Type B pancreatic cell (in vitro differentiated cells): Measurements from ENCODE around the gene DNAJC21. TPM values are rescaled to one million over a fixed set of nuclear protein-coding genes. Genes with fewer than 3 reads are reported as not detected.

ENCODE experiments used
- DNase-seq: peaks from one replicate; pipeline ENCODE4 v3.0.0; 2021; ENCODE audit warnings: mixed read lengths; ENCODE audit not compliant: unreplicated experiment; ENCODE audit errors: extremely low spot score
- H3K27ac Mint-ChIP-seq: 2 replicates; pipeline ENCODE4 v1.8.0; 2021; ENCODE audit warnings: mild to moderate bottlenecking, mixed read lengths
- H3K27me3 Mint-ChIP-seq: 2 replicates; pipeline ENCODE4 v1.8.0; 2021; ENCODE audit warnings: mixed read lengths
- H3K36me3 Mint-ChIP-seq: 2 replicates; pipeline ENCODE4 v1.8.0; 2021; ENCODE audit warnings: mixed read lengths
- H3K4me1 Mint-ChIP-seq: one replicate; pipeline ENCODE4 v1.8.0; 2021; ENCODE audit warnings: mixed read lengths; ENCODE audit not compliant: unreplicated experiment
- H3K4me3 Mint-ChIP-seq: 2 replicates; pipeline ENCODE4 v1.8.0; 2021; ENCODE audit warnings: mild to moderate bottlenecking, mixed read lengths
- H3K9me3 Mint-ChIP-seq: 2 replicates; pipeline ENCODE4 v1.8.0; 2021; ENCODE audit warnings: mixed read lengths
- CTCF ChIP-seq: fragments of 200-600 bp; sonication (generic); conservative IDR thresholded peaks from 2 replicates; pipeline ENCODE4 v1.5.0; 2021; ENCODE audit warnings: antibody characterized with exemption, mild to moderate bottlenecking
- total RNA-seq: library from RNA; stranded (reverse); gene quantifications from 2 replicates; pipeline ENCODE4 v1.2.1, GENCODE V29; 2021; ENCODE audit warnings: low replicate concordance

The DNAJC21 gene
- total RNA-seq, 1 donor from 2014 or later: 46.6 TPM

GRCh38 chr5:34899066-34899465 is 30.3 kb upstream of the DNAJC21 start:
- no peak for DNase-seq
- no peak overlapping the region for H3K27ac Mint-ChIP-seq
- no peaks in the 10 kb centered on the region for H3K9me3 Mint-ChIP-seq
- H3K36me3 Mint-ChIP-seq: peaks cover 4% of the 10 kb centered on the region
- TF ChIP-seq CTCF: no peak
- H3K27me3 Mint-ChIP-seq: no peaks in the 10 kb centered on the region
- peaks cover 10% of the 10 kb centered on the region for H3K4me1 Mint-ChIP-seq
- H3K4me3 Mint-ChIP-seq: no peak overlapping the region

GRCh38 chr5:34900652-34901051 is 28.7 kb upstream of the DNAJC21 start:
- Mint-ChIP-seq H3K36me3 (peaks cover 4% of the 10 kb centered on the region), H3K4me1 (peaks cover 16% of the 10 kb centered on the region), H3K27me3 (no peaks in the 10 kb centered on the region), H3K27ac (no peak overlapping the region), H3K4me3 (no peak overlapping the region), H3K9me3 (no peaks in the 10 kb centered on the region)
- no peak for TF ChIP-seq CTCF
- no peak for DNase-seq

GRCh38 chr5:34903260-34903659 is 26.1 kb upstream of the DNAJC21 start:
- Mint-ChIP-seq H3K36me3 (peaks cover 4% of the 10 kb centered on the region), H3K4me1 (peaks cover 13% of the 10 kb centered on the region), H3K9me3 (no peaks in the 10 kb centered on the region), H3K27me3 (no peaks in the 10 kb centered on the region), H3K27ac (no peak overlapping the region), H3K4me3 (no peak overlapping the region)
- no peak for TF ChIP-seq CTCF
- DNase-seq: no peak

- no peaks in the 10 kb centered on the region for H3K27me3 Mint-ChIP-seq
- peaks cover 8% of the 10 kb centered on the region for H3K4me1 Mint-ChIP-seq
- no peaks in the 10 kb centered on the region for H3K9me3 Mint-ChIP-seq
- DNase-seq: no peak
- H3K36me3 Mint-ChIP-seq: peaks cover 16% of the 10 kb centered on the region
- H3K4me3 Mint-ChIP-seq: no peak overlapping the region
- TF ChIP-seq CTCF: peak; percentile 66
- no peak overlapping the region for H3K27ac Mint-ChIP-seq
Observed at GRCh38 chr5:34905564-34905963, 23.8 kb upstream of the DNAJC21 start.

GRCh38 chr5:34913072-34913471 is 16.3 kb upstream of the DNAJC21 start:
- H3K4me1 Mint-ChIP-seq: peaks cover 19% of the 10 kb centered on the region
- no peak for DNase-seq
- H3K36me3 Mint-ChIP-seq: peaks cover 23% of the 10 kb centered on the region
- H3K9me3 Mint-ChIP-seq: no peaks in the 10 kb centered on the region
- no peaks in the 10 kb centered on the region for H3K27me3 Mint-ChIP-seq
- no peak for TF ChIP-seq CTCF
- H3K27ac Mint-ChIP-seq: no peak overlapping the region
- H3K4me3 Mint-ChIP-seq: no peak overlapping the region

GRCh38 chr5:34914671-34915138 is 14.7 kb upstream of the DNAJC21 start:
- Mint-ChIP-seq H3K9me3 (no peaks in the 10 kb centered on the region), H3K27ac (no peak overlapping the region), H3K27me3 (no peaks in the 10 kb centered on the region), H3K4me1 (peaks cover 19% of the 10 kb centered on the region), H3K36me3 (peaks cover 15% of the 10 kb centered on the region), H3K4me3 (no peak overlapping the region)
- no peak for DNase-seq
- TF ChIP-seq CTCF: no peak
